OCI-LY1 (cell line): Measurements from ENCODE around the gene GOPC.

Experiments
- H2AFZ ChIP-seq: fragments of 200-600 bp; sonication (generic), shearing (Covaris generic); 2 replicates; pipeline ENCODE4 v1.6.0; 2014; ENCODE audit warnings: antibody characterized with exemption, mild to moderate bottlenecking, low read length
- H3F3A ChIP-seq: fragments of 200-600 bp; sonication (generic), shearing (Covaris generic); 2 replicates; pipeline ENCODE4 v1.6.0; 2014; ENCODE audit warnings: mild to moderate bottlenecking, antibody characterized with exemption, low read length, moderate library complexity; ENCODE audit not compliant: insufficient read depth
- H3K27ac ChIP-seq: fragments of 200-600 bp; sonication (generic); 2 replicates; pipeline ENCODE4 v1.5.1; 2014; ENCODE audit warnings: low read length, mixed run types, mild to moderate bottlenecking, low read depth; ENCODE audit not compliant: poor library complexity, severe bottlenecking
- H3K27me3 ChIP-seq: fragments of 200-600 bp; sonication (generic); 2 replicates; pipeline ENCODE4 v1.6.0; 2014; ENCODE audit warnings: antibody characterized with exemption, mild to moderate bottlenecking, low read length, moderate library complexity; ENCODE audit not compliant: insufficient read depth
- H3K36me3 ChIP-seq: fragments of 200-600 bp; sonication (generic); 2 replicates; pipeline ENCODE4 v1.6.1; 2014; ENCODE audit warnings: mild to moderate bottlenecking, antibody characterized with exemption, low read length, moderate library complexity, mixed read lengths; ENCODE audit not compliant: insufficient read depth
- H3K4me1 ChIP-seq: fragments of 200-600 bp; sonication (generic); 2 replicates; pipeline ENCODE4 v1.5.1; 2014; ENCODE audit warnings: mild to moderate bottlenecking, low read length, moderate library complexity; ENCODE audit not compliant: insufficient read depth, severe bottlenecking
- H3K4me2 ChIP-seq: fragments of 200-600 bp; sonication (generic), shearing (Covaris generic); 2 replicates; pipeline ENCODE4 v1.6.1; 2014; ENCODE audit warnings: low read length
- H3K4me3 ChIP-seq: fragments of 200-600 bp; sonication (generic); 2 replicates; pipeline ENCODE4 v1.5.1; 2014; ENCODE audit warnings: low read length, low read depth, mild to moderate bottlenecking, mixed read lengths; ENCODE audit not compliant: poor library complexity, severe bottlenecking
- H3K79me2 ChIP-seq: fragments of 200-600 bp; shearing (Covaris generic); 2 replicates; pipeline ENCODE4 v1.6.1; 2016; ENCODE audit warnings: mixed run types, low read length, mixed read lengths; ENCODE audit not compliant: insufficient read depth
- H3K9ac ChIP-seq: fragments of 200-600 bp; sonication (generic), shearing (Covaris generic); 2 replicates; pipeline ENCODE4 v1.6.1; 2014; ENCODE audit warnings: mild to moderate bottlenecking, low read length, mixed read lengths
- H3K9me2 ChIP-seq: fragments of 200-600 bp; sonication (generic), shearing (Covaris generic); 2 replicates; pipeline ENCODE4 v1.6.1; 2014; ENCODE audit warnings: low read depth, mild to moderate bottlenecking, low read length, mixed read lengths
- H3K9me3 ChIP-seq: fragments of 200-600 bp; shearing (Covaris generic); 2 replicates; pipeline ENCODE4 v1.6.1; 2014; ENCODE audit warnings: low read length, mixed read lengths
- H4K20me1 ChIP-seq: fragments of 200-600 bp; sonication (generic), shearing (Covaris generic); 2 replicates; pipeline ENCODE4 v1.6.0; 2016; ENCODE audit warnings: mild to moderate bottlenecking, low read length; ENCODE audit not compliant: insufficient read depth
- CTCF ChIP-seq: fragments of 200-600 bp; sonication (generic), shearing (Covaris generic); IDR thresholded peaks from 2 replicates; pipeline ENCODE4 v1.5.1; 2017; ENCODE audit warnings: mild to moderate bottlenecking, antibody characterized with exemption, low read length, moderate library complexity, mixed read lengths
- EZH2 ChIP-seq: fragments of 200-600 bp; sonication (generic), shearing (Covaris generic); IDR thresholded peaks from 2 replicates; pipeline ENCODE4 v1.8.0; 2017; ENCODE audit warnings: borderline replicate concordance, mixed run types, mild to moderate bottlenecking, antibody characterized with exemption, low read length, moderate library complexity, mixed read lengths

Gene GOPC

GRCh38 chr6:117590447-117590846 is 11.9 kb downstream of the GOPC start:
- no peaks in the 10 kb centered on the region for H3K9me3 ChIP-seq
- peaks cover 39% of the 10 kb centered on the region for H3K36me3 ChIP-seq
- H3K4me3 ChIP-seq, result no peak overlapping the region
- H3K27ac ChIP-seq, result no peak overlapping the region
- H3F3A ChIP-seq, result no peaks in the 10 kb centered on the region
- H3K27me3 ChIP-seq, result no peaks in the 10 kb centered on the region
- no peaks in the 10 kb centered on the region for H3K9me2 ChIP-seq
- no peak overlapping the region for H2AFZ ChIP-seq
- H3K9ac ChIP-seq, result no peak overlapping the region
- TF ChIP-seq EZH2 (no peak), CTCF (no peak)
- no peaks in the 10 kb centered on the region for H4K20me1 ChIP-seq
- peaks cover 21% of the 10 kb centered on the region for H3K79me2 ChIP-seq
- no peak overlapping the region for H3K4me2 ChIP-seq
- no peaks in the 10 kb centered on the region for H3K4me1 ChIP-seq

- Histone ChIP-seq H3K79me2 (peaks cover 13% of the 10 kb centered on the region), H3K4me2 (no peak overlapping the region), H3F3A (no peaks in the 10 kb centered on the region), H3K9me2 (no peaks in the 10 kb centered on the region), H3K4me3 (no peak overlapping the region), H3K4me1 (no peaks in the 10 kb centered on the region), H3K9me3 (no peaks in the 10 kb centered on the region), H3K36me3 (peaks cover 56% of the 10 kb centered on the region), H2AFZ (no peak overlapping the region), H3K27me3 (no peaks in the 10 kb centered on the region), H3K9ac (no peak overlapping the region), H3K27ac (no peak overlapping the region), H4K20me1 (no peaks in the 10 kb centered on the region)
- TF ChIP-seq EZH2 (no peak), CTCF (no peak)
Observed at GRCh38 chr6:117585647-117586046, 16.7 kb downstream of the GOPC start.

- Histone ChIP-seq H3K79me2 (no peaks in the 10 kb centered on the region), H4K20me1 (no peaks in the 10 kb centered on the region), H3K36me3 (peaks cover 77% of the 10 kb centered on the region)
Observed at GRCh38 chr6:117574198-117574597, 28.1 kb downstream of the GOPC start.

More at GRCh38 chr6:117574198-117574597, 28.1 kb downstream of the GOPC start:
- no peak overlapping the region for H3K4me2 ChIP-seq
- H3F3A ChIP-seq, result no peaks in the 10 kb centered on the region
- H3K27me3 ChIP-seq, result no peaks in the 10 kb centered on the region
- H3K9ac ChIP-seq, result no peak overlapping the region
- H3K9me3 ChIP-seq, result no peaks in the 10 kb centered on the region
- no peaks in the 10 kb centered on the region; the same call in 1 of the 2 replicates for H3K9me2 ChIP-seq
- no peak overlapping the region for H2AFZ ChIP-seq
- H3K4me3 ChIP-seq, result no peak overlapping the region
- H3K4me1 ChIP-seq, result no peaks in the 10 kb centered on the region
- H3K27ac ChIP-seq, result no peak overlapping the region
- TF ChIP-seq EZH2, result no peak
- no peak for TF ChIP-seq CTCF
